ENCODE results near the gene FOXM1.
"Not testable (repeated sequence)": the region's sequence is repeated elsewhere in the genome, so short reads cannot be mapped to it uniquely, and the experiment has no call there.

Gene FOXM1

DNA sequence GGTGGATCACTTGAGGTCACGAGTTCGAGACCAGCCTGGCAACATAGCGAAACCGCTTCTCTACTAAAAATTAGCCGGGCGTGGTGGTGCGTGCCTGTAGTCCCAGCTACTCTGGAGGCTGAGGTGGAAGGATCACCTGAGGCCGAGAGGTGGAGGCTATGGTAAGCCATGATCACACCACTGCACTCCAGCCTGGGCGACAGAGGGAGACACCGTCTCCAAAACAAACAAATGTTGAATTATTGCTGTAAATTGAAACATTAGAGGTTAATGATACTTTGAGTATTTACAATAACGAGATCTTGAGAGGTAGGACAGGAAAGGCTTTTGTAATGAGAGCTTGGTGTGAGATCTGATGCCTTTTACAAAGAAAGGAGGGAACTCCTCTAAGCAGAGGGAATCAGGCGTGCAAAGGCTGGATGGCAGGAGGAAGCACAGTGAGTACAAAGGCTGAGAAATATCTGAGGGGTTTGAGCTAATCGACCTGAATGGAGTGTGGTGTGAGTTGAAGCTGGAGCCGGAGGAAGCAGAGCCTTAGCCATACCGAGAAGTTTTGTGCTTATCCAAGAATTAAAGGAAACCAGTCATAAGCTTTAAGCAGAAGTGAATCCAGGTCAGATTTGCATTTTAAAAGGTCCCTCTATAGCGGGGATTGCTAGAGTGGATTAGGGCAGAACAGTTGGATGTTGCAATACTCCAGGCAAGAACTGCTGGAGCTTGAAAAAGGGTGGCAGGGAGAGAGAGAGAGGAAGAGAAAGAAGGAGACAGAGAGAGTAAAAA, 1.2 kb upstream of the FOXM1 start:
- peak; percentile 79 for DNase-seq

DNA sequence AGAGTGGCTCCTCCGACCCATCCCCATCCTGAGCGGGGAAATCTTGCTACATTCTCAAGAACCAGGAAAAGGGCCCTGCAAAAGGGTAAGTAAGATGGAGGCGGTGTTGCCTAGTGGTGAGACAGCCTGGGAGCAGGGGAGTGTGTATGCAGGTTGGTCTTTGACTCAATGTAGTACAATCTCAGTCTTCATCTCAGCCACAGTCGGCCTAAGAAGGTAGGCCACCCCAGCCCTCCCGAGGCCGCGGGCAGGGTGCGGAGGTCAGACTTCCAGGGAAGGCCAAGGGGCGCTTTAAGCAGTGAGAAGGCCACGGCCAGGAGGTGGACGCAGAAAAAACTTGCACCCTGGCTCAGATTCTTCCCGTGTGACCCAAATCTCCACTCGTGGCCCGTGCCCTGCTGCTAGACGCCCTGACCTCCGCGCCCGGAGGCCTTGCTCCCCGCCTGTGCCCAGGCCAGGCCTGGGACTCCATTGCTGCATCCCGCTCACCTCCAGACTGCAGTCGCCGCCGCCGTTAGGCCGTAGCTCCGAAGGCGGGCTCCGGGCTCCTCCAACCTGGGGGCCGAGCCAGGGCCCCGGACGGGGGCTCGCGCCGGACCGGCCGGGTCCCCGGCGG, 435 bp downstream of the FOXM1 start:
- no peak for DNase-seq

DNA sequence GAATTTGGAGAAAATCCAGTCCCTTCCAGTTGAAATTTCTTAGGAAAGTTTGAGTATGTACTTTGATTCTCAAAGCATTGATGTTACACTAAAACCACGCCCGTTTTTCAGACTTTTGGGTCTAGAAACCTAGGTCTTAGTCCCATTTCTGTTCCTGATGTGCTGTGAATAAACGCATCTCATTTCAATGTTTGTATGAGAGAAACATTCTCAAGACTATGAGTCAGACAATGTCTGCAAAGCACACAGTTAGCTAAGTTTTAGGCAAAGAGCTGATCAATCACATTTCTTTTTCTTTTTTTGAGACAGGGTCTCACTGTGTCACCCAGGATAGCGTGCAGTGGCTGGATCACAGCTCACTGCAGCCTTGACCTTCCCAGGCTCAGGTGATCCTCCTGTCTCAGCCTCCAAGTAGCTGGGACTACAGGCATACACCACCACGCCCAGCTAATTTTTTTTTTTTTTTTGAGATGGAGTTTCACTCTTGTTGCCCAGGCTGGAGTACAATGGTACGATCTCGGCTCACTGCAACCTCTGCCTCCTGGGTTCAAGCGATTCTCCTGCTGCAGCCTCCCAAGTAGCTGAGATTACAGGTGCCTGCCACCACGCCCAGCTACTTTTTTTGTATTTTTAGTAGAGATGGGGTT, 7.9 kb downstream of the FOXM1 start:
- not testable (repeated sequence) for DNase-seq

DNA sequence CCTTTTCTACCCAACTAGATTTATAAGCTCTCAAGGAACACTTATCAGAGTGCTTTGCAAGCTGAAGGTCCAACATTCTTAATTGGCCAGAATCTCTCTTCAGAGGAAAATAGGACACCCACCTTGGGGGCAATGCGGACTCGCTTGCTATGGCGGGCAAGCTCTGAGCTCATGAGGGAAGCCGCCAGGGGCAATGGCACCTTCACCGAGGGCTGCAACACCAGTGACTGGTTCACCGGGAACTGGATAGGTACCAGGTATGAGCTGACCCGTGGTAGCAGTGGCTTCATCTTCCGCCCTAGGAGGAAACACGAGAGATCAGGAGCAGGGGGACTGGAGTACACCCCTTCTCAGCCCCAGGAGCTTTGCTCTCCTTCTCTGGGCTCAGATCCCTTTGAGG, 12.8 kb downstream of the FOXM1 start:
- no peak for DNase-seq

DNA sequence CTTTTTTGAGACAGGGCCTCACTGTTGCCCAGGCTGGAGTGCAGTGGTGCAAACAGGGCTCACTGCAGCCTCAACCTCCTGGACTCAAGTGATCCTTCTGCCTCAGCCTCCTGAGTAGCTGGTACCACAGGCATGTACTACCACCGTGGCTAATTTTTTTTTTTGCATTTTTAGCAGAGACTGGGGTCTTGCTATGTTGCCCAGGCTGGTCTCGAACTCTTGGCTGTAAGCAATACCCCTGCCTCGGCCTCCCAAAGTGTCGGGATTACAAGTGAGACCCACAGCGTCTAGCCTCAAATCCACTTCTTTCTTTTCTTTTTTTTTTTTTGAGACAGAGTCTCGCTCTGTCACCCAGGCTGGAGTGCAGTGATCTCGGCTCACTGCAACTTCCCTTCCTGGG, 13.6 kb downstream of the FOXM1 start:
- not testable (repeated sequence) for DNase-seq

DNA sequence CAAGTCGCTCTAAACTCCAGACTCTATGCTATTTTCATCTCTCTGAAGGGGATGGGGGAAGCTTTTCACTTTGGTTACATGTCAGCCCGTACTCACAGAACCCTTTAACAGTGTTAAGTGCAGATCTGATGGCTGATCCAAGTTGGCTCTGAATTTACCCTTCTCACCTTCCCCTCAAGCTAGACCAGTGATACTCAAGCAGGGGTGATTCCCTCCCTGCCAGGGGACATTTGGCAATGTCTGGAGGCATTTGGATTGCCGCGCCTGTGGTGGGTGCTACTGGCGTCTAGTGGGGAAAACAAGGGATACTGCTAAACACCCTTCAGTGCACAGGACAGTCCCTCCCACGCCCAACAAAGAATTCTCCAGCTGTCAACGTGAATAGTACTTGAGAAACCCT, 14.1 kb downstream of the FOXM1 start:
- no peak for DNase-seq

DNA sequence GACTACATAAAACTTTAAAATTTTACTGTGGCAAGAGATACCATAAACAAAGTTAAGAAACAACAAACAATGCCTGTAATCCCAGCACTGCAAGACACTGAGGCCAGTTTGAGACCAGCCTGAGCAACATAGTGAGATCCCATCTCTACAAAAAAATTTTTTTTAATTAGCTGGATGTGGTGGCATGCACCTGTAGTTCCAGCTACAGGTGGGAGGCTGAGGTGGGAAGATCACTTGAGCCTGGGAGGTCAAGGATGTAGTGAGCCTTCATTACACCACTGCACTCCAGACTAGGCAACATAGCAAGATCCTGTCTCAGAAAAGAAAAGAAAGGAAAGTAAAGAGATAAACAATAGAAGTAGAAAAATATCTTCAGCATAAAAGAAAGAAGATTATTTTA, 16.8 kb downstream of the FOXM1 start:
- no peak for DNase-seq

DNA sequence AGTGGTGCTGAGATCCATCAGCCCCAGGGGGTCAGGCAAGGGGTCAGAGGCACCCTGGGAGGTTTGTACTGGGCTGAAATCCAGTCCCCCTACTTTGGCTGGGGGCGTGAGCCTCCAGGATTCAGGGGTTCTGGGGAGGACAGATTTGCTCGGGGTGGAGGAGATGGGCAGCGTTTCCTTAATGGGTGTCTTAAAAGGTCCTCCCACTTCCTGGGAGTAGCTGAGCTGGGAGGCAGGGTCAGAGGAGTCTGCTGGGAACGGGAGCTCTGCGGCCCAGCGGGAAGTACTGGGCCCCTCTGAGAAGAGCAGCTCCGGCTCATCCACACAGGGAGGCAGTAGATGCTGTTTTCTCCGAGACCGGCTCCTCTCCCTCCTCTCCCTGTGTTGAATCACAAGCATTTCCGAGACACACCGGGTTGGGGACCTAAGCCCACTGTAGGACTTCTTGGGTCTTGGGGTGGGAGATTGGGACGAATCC, 18.0 kb downstream of the FOXM1 start:
- DNase-seq = no peak

DNA sequence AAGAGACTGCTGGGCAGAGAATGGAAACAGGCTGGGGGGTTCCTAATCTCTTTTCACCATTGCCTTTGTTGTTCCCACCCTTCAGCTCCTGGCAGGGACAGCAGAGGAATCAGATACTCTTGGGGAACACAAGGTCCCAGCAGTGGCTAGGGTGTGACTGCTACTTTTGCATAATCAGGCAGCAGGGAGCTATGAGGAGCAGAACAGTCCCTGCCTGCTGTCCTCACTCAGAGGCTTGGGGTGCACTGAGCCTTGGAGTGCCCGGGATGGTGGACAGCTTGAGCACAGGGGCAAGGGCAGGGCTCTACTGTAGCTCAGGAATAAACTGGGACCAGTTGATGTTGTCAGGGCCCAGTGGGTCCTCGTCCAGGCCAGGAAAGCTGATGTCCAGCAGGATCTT, 18.6 kb downstream of the FOXM1 start:
- DNase-seq = no peak

DNA sequence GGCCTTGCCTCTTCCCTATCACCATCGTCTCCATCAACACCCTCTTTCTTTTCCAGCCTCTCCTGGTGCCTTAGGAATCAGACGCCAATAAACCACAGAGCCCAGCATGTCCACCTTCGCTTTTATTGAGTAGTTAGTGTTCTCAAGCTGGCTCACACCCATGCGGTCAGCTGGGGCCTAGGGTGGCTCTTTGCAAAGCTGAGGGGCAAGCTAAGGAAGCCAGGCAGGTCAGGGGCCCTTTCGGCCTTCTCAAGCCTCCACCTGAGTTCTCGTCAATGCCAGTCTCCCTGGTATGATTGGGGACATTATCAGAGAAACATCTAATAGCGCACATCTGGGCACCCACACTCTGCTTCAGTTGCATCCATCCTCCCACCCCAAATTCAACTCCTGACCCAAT, 19.4 kb downstream of the FOXM1 start:
- no peak for DNase-seq

DNA sequence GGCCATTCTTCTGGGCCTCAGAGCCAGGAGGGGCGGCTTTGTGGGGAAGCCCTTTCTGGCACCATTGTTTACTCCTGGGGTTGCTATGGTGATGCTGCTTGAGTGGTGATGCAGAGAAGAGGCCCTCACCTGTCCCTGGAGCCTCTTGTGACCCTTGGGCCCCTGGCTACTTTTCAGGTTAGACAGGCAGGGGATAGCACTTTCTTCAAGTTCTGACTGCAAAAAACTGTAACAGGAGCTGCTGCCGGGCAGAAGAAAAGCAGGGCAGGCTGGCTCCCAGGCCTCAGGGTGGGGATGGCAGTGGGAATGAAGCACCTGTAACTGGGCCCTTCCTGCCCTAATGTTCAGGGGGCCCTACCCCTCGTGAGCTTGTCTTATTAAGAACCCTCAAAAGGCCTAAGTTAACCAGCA, 19.9 kb downstream of the FOXM1 start, which contains the start of gene TEX52:
TEX52 (minus strand) TSS at position 19 of the 411 bp plus-strand sequence; CDS start at position 6, 13 bp downstream.
- DNase-seq = no peak

DNA sequence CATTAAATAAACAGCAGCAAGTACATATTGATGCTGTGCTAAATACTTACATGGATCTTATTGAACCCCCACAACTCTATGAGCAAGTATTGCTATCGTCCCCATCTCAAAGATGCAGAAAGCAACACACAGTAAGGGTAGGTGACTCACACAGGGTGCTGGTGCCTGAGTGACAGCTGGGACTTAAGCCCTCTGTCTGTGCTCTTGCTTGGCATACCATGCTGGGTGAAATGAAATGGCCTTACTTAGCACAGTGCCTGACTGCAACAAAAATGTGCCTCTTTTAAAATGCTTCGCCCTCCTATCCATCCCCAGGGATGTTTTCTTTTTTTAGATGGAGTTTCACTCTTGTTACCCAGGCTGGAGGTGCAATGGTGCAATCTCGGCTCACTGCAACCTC, 20.9 kb downstream of the FOXM1 start:
- DNase-seq = no peak

DNA sequence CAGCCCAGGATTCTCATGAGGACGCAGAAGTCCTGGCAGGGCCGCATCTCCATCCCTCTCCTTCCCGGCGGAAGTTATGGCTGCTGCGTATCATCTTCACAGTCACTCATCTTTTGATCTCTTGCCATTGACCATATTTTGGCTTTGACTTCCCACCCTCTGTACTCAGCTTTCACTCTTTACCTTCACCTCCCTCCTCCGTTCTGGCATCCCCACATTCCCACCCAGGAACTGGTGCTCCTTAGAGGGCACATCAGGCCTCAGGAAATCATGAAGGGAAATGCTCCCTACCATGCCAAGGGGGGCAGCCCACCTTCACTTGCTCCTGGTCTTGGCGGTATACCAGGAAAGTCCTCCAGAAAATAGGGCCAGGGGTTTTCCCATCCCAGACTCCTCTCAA, 21.4 kb downstream of the FOXM1 start:
- DNase-seq = no peak

DNA sequence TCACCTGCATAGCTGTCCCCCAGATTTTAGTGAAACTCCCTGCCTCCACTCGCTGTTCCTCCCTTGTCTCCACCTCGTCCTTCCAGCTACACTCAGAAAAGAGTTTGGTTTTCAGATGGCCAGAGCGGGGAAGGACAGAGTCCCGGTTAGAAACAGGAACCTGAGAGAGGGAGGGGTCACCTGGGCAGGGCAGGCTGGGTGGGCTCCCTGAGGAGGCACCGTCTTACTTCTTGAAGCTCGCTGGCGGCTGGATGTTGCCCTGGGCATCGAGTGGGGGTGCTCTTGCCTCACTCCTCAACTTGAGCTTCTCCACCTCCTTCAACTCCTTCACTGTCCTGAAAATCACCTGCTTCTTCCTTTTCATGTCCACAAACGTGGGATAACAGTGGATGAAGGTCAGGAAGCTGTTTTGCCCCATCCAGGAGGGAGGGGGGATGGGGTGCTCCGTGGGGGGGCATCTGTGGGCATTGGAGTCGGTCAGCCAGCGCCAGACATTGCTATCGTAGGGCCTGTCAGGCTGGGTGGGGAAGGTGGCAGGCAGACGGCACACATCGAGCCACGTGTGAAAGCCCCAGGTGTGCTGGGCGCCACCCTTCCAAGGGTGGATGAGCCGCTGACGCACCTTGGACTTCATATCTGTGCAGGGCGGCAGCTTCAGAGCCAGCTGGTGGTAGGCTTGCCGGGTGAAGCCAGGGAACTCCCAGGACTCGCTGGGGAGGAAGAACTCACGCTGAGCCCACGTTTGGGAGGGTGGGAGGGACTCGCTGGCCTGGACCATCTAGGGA, 22.1 kb downstream of the FOXM1 start:
- DNase-seq = no peak

DNA sequence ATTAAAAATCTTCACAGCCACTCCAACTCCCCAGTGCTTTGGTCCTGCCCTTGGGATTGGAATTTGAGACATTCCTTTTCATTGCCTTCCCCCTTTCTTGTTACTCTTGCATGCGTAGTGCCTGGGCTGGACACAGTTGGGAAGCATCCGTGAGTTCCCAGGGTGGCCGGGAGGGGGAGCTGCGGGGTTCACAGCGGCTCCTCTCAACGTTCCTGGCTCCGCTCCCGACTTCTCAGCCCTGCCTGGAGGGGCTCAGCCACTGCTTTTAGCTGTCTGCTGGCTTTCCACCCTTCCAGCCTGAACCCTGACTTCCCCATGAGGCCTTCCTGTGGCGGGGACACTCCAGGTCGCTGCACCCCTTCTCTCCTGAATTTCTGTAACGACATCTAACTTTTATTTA, 23.3 kb downstream of the FOXM1 start:
- DNase-seq = no peak

DNA sequence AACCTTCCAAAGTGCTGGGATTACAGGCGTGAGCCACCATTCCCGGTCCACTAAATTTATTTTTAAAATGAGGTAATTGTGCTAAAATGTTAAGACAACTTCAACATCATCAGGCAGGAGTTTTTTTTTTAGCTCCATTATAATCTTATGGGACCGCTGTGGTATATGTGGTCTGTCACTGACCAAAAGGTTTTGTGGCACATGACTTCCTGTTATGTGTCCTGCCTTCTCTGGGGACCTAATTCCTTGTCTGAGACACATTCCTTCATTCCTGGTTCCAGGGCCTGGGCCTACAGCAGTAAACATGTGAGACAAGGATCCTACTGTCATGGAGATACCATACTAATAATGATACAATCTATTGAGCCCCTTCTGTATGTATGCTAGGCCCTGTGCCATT, 25.0 kb downstream of the FOXM1 start:
- DNase-seq = no peak

DNA sequence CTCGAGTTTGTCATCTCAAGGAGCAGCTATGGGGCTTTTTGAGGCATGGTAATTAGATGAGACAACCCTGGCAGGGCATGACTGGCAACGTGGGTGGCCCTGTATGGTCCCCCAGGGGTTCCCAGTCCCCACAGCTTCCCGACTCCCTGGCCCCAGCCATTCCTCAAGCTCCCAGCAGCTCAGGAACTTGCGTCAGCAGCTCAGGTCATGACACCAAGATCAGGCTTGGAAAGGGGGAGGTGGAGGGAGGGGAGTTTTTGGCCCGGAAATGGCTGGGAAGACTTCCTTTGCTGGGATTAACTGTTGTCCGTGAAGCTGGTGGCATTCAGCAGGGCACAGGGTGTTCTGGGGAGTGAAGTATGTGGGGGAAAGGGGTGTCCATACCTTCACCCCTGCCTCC, 31.7 kb downstream of the FOXM1 start:
- no peak for DNase-seq

DNA sequence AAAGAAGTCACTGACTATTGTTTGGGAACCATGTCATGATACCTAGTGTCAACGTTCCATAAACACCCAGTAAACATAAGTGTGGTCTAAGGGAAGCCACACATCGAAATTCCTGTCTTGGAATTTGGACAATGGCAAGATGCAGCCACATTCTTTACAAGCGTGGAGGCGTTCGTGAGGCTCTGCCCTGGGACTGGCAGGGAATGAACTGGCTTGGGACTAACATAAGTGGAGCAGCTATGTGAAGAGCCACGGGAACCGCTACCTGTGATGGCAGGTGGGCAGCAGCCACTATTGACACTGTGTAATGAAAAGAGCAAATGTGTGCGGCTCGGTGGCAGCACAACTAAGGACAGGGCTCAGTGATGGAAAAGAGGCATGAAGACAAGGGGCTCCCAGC, 32.2 kb downstream of the FOXM1 start:
- DNase-seq = no peak

DNA sequence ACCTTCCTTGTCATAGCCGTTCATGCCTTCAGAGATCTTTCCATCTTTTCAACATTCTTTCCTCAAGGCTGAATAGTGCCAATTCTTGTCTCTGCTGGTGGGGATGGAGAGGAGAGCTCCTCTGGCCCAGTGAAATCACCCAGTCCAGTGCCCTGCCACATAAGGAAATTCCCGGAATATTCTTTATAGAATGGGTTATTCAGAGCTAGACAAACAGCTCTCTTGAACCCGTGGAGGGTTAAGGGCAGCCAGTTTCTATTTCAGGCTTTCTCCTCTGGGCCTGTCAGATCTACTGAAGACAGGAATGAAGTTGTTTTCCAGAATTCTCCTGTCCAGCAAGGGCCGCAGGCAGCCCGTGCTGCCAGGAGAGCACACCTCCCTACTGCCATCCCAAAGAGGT, 34.0 kb downstream of the FOXM1 start:
- DNase-seq = no peak

DNA sequence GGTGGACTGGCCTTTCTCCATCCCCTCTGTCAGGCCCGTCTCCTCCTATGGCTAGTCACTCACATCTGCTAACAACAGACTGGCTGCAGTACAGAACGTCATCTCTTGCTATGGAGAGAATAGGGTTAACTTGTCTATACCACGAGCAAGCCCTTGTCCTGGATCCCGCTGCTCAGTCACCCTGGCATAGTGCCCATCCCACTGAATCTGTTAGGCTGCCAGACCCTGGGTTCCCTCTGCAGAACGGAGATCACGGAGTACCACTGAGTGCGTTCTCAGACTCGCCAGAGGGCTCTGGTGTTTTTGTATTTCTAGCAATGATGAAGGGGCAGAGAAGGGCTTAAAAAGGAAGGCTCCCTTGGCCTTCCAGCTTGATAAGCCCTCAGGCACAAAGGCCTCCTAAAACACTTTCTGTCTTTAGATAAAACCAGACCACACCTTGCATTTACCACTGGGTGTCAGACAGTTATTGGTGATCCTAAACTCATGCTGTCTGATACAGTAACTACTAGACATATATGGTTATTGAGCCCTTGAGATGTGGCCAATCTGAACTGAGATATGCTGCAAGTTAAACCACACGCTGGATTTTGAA, 35.8 kb downstream of the FOXM1 start:
- no peak for DNase-seq

DNA sequence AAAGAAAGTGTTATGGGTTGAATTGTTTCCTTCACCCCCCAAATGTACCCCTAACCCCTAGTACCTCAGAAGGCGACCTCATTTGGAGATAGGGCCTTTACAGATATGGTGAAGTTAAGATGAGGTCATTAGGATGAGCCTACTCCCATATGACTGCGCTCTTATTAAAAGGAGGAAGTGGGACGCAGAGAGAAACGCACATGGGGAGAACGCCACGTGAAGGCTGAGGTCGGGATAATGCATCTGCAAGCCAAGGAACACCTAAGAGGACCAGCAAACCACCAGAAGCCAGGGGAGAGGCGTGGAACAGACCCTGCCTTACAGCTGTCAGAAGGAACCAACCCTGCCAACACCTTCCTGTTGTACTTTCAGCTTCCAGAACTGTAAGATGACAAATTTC, 40.4 kb downstream of the FOXM1 start:
- DNase-seq = peak; percentile 27

DNA sequence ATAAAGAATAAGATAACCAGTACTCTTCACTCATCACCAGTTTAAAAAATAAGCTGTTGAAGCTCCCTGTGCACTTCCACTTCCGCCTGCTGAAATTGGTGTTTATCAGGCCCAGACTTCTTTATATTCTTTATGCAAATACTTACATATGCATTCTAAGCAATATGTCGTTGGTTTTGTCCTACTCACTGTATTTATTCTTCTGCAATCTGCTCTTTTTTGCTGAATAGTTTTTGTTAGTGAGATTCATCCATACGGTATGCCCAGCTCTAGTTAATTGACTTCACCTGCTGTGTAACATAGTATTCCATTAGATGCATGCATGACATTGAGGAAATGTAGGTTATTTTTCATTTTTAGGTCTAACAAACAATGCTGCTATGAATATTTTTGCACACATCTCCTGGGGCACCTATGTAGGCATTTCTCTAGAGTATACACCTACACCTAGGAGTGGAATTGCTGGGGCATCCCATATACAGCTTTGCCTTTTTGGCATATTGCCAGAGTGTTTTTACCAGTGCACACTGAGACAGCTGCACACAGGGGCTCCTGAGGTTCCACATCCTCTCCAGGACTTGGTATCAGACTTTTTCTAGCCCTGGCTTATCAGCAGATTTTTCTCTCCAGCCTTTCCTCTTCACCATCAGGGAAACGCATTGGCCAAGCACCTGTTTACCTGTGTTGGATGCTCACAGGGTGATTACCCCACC, 41.1 kb downstream of the FOXM1 start:
- no peak for DNase-seq

All from GF-D8 (cell line).